KMS-11 (cell line): ENCODE measurements around the gene PTRHD1.
A peak's percentile ranks its signal among the peaks of the same experiment; 100 is the strongest.
"Not testable (repeated sequence)": the region's sequence is repeated elsewhere in the genome, so short reads cannot be mapped to it uniquely, and the experiment has no call there.

Experiments used
- H2AFZ ChIP-seq: fragments of 200-600 bp; sonication (generic); 2 replicates; pipeline ENCODE4 v1.6.1; 2016; ENCODE audit warnings: antibody characterized with exemption, mixed run types, low read depth
- H3K27ac ChIP-seq: fragments of 200-600 bp; sonication (generic); 2 replicates; pipeline ENCODE4 v1.6.1; 2016; ENCODE audit warnings: mild to moderate bottlenecking, mixed run types
- H3K27me3 ChIP-seq: fragments of 200-600 bp; sonication (generic); 2 replicates; pipeline ENCODE4 v1.6.1; 2017; ENCODE audit warnings: mild to moderate bottlenecking, low read depth, mixed run types, moderate library complexity; ENCODE audit not compliant: insufficient read depth
- H3K36me3 ChIP-seq: fragments of 200-600 bp; sonication (generic); 2 replicates; pipeline ENCODE4 v1.6.1; 2017; ENCODE audit warnings: mild to moderate bottlenecking, mixed run types; ENCODE audit not compliant: insufficient read depth
- H3K4me1 ChIP-seq: fragments of 200-600 bp; sonication (generic); 2 replicates; pipeline ENCODE4 v1.6.1; 2016; ENCODE audit warnings: mild to moderate bottlenecking, low read depth, mixed run types; ENCODE audit not compliant: poor library complexity, severe bottlenecking
- H3K4me2 ChIP-seq: fragments of 200-600 bp; sonication (generic); 2 replicates; pipeline ENCODE4 v1.7.0; 2016; ENCODE audit warnings: mild to moderate bottlenecking, mixed run types
- H3K4me3 ChIP-seq: fragments of 200-600 bp; sonication (generic); IDR thresholded peaks from 2 replicates; pipeline ENCODE4 v1.6.1; 2017; ENCODE audit warnings: low read depth, low read length, mixed read lengths; ENCODE audit not compliant: insufficient read depth
- H3K79me2 ChIP-seq: fragments of 200-600 bp; sonication (generic); 2 replicates; pipeline ENCODE4 v1.6.1; 2016; ENCODE audit warnings: low read depth, mixed run types; ENCODE audit not compliant: insufficient read depth
- H3K9ac ChIP-seq: fragments of 200-600 bp; sonication (generic); 2 replicates; pipeline ENCODE4 v1.6.1; 2016; ENCODE audit warnings: mild to moderate bottlenecking, mixed run types
- H4K20me1 ChIP-seq: fragments of 200-600 bp; sonication (generic); 2 replicates; pipeline ENCODE4 v1.6.1; 2016; ENCODE audit warnings: mild to moderate bottlenecking, mixed run types; ENCODE audit not compliant: insufficient read depth
- CTCF ChIP-seq: fragments of 200-600 bp; sonication (generic); conservative IDR thresholded peaks from 2 replicates; pipeline ENCODE4 v1.6.1; 2017; ENCODE audit warnings: low read depth, mild to moderate bottlenecking, antibody characterized with exemption, low read length, moderate library complexity, mixed read lengths

Gene PTRHD1

DNA sequence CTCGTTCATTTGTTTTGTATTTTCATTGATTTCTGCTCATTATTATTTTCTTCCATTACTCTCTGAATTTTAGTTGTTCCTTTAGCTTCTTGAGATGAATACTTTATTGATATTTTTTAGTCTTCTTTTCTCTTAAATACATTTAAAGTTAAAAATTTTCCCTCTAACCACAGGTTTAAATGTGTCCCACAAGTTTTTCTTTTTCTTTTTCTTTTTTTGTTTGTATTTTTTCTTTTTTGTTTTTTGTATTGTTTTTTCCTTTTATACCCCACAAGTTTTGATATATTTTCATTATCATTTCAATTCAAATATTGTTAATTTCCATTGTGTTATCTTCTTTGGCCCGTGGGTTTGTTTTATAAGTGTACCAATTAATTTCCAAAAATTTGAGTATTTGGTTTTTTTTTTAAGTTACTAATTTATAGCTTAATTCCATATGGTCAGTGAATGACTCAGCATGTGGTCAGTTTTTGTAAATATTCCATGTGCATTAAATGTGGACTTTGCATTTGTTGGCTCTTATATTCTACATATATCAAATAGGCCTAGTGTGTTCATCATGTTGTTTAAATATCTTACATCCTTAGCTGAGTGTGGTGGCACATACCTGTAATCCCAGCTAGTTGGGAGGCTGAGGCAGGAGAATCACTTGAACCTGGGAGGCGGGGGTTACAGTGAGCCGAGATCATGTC lies 16.3 kb upstream of the PTRHD1 start:
- Histone ChIP-seq H3K79me2 (peaks cover 69% of the 10 kb centered on the region), H3K36me3 (no peaks in the 10 kb centered on the region), H3K4me2 (no peak overlapping the region), H2AFZ (no peak overlapping the region), H3K4me3 (no peak overlapping the region), H4K20me1 (no peaks in the 10 kb centered on the region), H3K9ac (no peak overlapping the region), H3K27ac (no peak overlapping the region), H3K4me1 (peaks cover 36% of the 10 kb centered on the region), H3K27me3 (no peaks in the 10 kb centered on the region)
- no peak for TF ChIP-seq CTCF

DNA sequence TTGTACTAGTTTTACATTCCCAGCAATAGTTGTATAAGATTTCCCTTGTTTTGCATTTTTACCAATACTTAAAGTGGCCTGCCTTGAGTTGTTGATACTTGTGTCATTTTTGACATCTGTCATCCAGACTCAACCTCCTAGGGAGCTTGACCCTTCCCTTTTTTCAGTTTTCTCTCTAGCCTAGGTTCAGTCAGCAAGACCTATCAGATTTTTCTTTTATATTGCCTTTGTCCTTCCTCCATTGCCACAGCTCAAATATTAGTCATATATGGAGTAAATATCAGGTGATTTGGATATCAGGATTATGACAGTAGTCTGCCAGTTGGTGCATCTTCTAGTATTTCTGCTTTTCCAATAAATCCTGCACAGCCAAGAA lies 13.5 kb upstream of the PTRHD1 start:
- H3K4me1 ChIP-seq = peaks cover 36% of the 10 kb centered on the region
- no peak overlapping the region for H2AFZ ChIP-seq
- no peak overlapping the region for H3K9ac ChIP-seq
- no peaks in the 10 kb centered on the region for H4K20me1 ChIP-seq
- no peak overlapping the region for H3K4me2 ChIP-seq
- H3K27ac ChIP-seq = peak overlapping the region; percentile 17; the same call in 1 of the 2 replicates
- H3K4me3 ChIP-seq = no peak overlapping the region
- TF ChIP-seq CTCF = no peak
- no peaks in the 10 kb centered on the region for H3K27me3 ChIP-seq
- H3K36me3 ChIP-seq = no peaks in the 10 kb centered on the region
- peaks cover 53% of the 10 kb centered on the region for H3K79me2 ChIP-seq

DNA sequence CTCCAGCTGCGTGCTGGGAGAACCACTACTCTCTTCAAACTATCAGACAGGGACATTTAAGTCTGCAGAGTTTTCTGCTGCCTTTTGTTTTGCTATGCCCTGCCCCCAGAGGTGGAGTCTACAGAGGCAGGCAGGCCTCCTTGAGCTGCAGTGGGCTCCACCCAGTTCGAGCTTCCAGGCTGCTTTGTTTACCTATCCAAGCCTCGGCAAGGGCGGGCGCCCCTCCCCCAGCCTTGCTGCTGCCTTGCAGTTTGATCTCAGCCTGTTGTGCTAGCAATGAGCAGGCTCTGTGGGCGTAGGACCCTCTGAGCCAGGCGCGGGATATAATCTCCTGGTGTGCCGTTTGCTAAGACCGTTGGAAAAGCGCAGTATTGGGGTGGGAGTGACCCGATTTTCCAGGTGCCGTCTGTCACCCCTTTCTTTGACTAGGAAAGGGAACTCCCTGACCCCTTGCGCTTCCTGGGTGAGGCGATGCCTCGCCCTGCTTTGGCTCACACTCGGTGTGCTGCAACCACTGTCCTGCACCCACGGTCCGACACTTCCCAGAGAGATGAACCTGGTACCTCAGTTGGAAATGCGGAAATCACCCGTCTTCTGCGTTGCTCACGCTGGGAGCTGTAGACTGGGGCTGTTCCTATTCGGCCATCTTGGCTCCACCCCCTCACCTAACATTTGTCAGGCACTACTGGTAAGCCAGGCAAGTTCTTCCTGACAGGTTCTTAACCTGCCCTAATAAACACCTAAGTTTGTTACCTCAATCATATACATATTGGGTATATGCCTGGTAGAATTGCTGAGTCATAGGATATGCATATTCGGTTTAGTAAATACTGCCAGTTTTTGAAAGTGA lies 12.8 kb upstream of the PTRHD1 start:
- Histone ChIP-seq H3K27ac (peak overlapping the region; percentile 17; the same call in 1 of the 2 replicates), H3K79me2 (peaks cover 49% of the 10 kb centered on the region)

GRCh38 chr2:24800487-24800886 lies 7.3 kb upstream of the PTRHD1 start:
- H3K79me2 ChIP-seq = peaks cover 47% of the 10 kb centered on the region
- not testable (repeated sequence) for H3K4me3 ChIP-seq, H3K36me3 ChIP-seq, H4K20me1 ChIP-seq, H3K4me1 ChIP-seq, H2AFZ ChIP-seq, H3K27me3 ChIP-seq, H3K4me2 ChIP-seq, H3K27ac ChIP-seq, H3K9ac ChIP-seq

More for the DNA sequence above, 12.8 kb upstream of the PTRHD1 start:
- H3K27me3 ChIP-seq, H3K36me3 ChIP-seq, H2AFZ ChIP-seq, H4K20me1 ChIP-seq, H3K4me2 ChIP-seq, H3K4me3 ChIP-seq, H3K9ac ChIP-seq: not testable (repeated sequence)
- H3K4me1 ChIP-seq = peaks cover 36% of the 10 kb centered on the region

DNA sequence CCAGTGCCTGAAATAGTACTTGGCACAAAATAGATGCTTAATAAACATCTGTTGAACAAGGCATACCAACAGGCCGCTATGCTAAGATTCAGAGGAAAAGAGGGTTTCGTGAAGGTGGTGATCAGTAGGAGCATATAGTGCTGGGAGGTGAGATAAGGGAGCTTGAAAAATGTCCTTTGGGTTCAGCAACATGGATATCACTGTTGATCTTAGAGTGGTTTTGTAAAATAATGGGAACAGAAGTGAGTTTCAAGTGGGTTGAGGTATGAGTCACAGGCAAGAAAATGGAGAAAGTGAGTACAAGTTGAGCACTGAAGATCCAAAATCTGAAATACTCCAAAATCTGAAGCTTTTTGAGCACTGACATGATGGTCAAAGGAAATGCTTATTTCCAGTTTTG lies 4.5 kb upstream of the PTRHD1 start:
- Histone ChIP-seq H2AFZ (no peak overlapping the region), H3K27me3 (no peaks in the 10 kb centered on the region), H3K79me2 (peaks cover 69% of the 10 kb centered on the region), H4K20me1 (no peaks in the 10 kb centered on the region), H3K4me2 (no peak overlapping the region), H3K36me3 (no peaks in the 10 kb centered on the region), H3K9ac (no peak overlapping the region), H3K4me1 (peaks cover 16% of the 10 kb centered on the region), H3K4me3 (no peak overlapping the region), H3K27ac (no peak overlapping the region)
- TF ChIP-seq CTCF = no peak
